Hepatocyte (in vitro differentiated cells): ENCODE measurements around the gene CWC27.

Experiments used
- CTCF ChIP-seq: fragments of 200-600 bp; sonication (generic); IDR thresholded peaks from 2 replicates; pipeline ENCODE4 v1.5.1; 2016; ENCODE audit warnings: antibody characterized with exemption, mild to moderate bottlenecking; ENCODE audit not compliant: poor library complexity
- EZH2 ChIP-seq: fragments of 200-600 bp; sonication (generic); IDR thresholded peaks from 2 replicates; pipeline ENCODE4 v1.6.1; 2016; ENCODE audit warnings: antibody characterized with exemption, mild to moderate bottlenecking, borderline replicate concordance

GRCh38 chr5:64949331-64949730 lies 180.6 kb downstream of the CWC27 start:
- TF ChIP-seq CTCF (no peak), EZH2 (no peak)
